GM18858 (cell line): ENCODE results near the gene CEP72.
"Not testable (repeated sequence)": the region's sequence is repeated elsewhere in the genome, so short reads cannot be mapped to it uniquely, and the experiment has no call there.

Experiments
- ATAC-seq: cut with Tn5 transposase; IDR thresholded peaks from one replicate; pipeline ENCODE4 v1.9.1; 2021; ENCODE audit not compliant: unreplicated experiment

Gene CEP72

DNA sequence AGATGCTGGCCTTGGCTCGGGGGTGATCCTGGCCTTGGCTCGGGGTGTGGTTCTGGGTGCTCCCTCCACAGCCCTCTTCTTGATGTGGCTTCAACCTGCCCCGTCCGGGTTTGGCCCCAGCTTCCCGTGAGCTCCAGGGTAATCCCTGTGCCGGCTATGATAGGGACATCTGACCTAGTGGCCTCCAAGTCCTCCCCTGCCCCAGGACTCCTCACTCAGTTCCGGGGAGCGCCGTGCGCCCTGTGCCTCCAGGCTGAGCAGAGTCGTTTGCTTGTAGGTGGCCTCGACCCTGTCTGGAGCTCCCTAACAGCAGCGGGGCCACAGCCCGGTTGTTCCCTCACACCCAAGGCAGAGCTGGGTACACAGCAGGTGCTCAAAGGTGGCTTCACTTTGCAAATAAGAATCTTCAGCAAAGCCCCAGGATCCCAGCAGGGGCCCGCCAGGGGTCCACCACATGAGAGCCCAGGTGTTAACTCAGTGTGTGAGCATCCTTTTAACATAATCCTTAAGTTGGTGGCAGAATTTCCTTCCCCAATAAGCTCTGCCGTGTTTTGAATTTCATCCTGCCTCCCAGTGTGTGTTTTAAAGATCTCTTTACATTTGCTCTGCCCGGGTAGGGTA is 32.3 kb upstream of the CEP72 start:
- no peak for ATAC-seq

- no peak for ATAC-seq
Observed at GRCh38 chr5:580436-580835, 31.7 kb upstream of the CEP72 start.

DNA sequence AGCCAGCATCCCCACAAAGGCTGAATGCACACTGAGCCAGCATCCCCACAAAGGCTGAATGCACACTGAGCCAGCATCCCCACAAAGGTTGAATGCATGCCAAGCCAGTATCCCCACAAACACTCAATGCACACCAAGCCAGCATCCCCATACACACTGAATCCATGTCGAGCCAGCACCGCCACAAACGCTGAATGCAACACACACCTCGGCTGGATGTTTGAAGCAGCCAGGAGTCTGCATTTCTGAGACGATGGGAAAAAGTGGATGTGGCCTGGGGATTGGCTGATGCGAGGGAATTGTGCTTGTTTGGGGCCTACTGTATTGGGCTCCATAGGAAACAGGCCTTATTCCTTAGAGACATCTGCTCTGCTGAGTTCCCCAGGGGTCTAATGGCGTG is 30.9 kb upstream of the CEP72 start:
- no peak for ATAC-seq

- ATAC-seq = no peak
Observed at GRCh38 chr5:581941-582340, 30.2 kb upstream of the CEP72 start.

GRCh38 chr5:582445-582844 is 29.7 kb upstream of the CEP72 start:
- ATAC-seq = not testable (repeated sequence)

DNA sequence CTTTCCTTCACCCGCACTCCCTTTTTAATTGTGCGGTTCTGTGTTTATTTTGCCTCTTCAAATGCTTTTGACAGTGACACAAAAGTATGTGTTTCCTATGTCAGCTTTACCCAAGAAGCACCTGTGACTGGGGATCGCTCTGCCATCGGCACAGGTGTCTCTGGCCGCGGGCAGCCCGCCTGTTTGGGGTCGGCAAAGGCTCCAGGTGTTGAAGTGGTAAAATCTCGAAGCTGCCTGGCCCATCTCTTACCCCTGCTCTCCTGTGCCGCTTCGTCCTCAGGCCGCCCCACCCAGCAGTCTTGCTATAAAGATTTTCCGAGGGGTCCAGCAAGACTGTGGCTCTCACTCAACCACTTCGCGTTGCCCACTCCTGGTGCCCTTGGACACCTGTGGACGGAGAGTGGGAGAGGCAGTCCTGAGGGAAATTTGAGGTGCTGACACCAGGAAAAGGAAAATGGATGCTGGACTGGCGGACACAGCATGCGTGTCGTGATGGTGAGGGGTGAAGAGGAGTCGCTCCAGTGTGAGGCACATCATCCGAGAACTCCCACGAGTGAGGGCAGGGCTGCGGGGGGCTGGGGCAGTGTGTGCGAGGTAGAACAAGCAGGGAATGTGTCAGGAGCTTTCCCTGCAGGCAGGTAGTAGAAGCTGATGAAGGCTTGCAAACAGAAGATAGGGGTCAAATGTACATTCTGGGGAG is 29.1 kb upstream of the CEP72 start:
- no peak for ATAC-seq

DNA sequence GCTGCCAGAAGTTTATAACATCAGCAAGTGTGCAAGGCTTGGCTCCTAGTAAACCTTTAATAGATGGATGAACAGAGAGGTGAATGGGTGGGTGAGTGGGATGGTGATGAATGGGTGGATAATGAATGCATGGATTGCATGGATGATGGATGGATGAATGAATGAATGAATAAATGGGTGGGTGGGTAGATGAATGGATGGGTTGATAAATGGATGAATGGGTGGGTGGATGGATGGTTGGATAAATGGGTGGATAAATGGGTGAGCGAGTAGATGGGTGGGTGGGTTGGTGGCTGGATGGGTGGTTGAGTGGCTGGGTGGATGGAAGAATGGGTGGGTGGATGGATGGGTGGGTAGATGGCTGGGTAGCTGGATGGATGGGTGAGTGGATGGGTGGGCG is 28.5 kb upstream of the CEP72 start:
- no peak for ATAC-seq

DNA sequence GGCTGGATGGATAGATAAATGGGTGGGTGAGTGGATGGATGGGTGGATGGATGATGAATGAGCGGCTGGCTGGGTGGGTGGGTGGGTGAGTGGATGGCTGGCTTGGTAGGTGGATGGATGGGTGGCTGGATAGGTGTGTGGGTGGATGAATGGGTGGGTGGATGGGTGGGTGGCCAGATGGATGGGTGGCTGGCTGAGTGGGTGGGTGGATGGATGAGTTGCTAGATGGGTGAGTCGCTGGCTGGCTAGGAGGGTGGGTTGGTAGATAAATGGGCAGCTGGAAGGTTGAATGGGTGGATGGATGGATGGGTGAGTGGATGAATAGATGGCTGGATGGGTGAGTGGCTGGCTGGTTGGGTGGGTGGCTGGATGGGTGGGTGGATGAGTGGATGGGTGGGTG is 27.9 kb upstream of the CEP72 start:
- no peak for ATAC-seq

DNA sequence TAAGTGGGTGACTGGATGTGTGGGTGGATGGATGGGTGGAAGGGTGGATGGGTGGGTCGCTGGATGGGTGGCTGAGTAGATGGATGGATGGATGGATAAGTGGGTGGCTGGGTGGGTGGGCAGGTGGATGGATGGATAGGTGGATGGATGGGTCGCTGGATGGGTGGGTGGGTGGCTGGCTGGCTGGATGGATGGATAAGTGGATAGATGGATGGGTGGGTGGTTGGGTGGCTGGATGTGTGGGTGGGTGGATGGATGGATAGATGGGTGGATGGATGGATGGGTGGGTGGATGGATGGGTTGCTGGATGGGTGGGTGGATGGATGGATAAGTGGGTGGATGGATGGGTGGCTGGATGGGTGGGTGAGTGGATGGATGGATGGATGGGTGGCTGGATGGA is 27.3 kb upstream of the CEP72 start:
- ATAC-seq = no peak

DNA sequence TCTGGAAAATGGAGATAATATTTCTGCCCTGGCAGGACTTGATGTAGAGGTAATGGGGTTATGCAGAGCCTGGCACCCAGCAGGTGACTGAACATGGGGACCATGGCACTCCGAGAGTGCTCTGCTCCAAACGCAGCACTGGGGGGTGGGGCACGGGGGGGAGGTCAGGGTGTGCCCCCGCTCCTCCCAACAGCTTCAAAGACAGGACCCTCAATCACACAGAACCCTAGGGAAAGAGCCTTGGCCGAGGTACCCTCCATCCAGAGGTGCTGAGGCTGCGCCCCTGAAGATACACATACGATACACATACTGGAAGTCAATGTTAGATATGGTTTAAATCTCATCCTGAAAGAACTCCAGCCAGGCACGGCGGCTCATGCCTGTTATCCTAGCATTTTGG is 26.6 kb upstream of the CEP72 start:
- no peak for ATAC-seq

DNA sequence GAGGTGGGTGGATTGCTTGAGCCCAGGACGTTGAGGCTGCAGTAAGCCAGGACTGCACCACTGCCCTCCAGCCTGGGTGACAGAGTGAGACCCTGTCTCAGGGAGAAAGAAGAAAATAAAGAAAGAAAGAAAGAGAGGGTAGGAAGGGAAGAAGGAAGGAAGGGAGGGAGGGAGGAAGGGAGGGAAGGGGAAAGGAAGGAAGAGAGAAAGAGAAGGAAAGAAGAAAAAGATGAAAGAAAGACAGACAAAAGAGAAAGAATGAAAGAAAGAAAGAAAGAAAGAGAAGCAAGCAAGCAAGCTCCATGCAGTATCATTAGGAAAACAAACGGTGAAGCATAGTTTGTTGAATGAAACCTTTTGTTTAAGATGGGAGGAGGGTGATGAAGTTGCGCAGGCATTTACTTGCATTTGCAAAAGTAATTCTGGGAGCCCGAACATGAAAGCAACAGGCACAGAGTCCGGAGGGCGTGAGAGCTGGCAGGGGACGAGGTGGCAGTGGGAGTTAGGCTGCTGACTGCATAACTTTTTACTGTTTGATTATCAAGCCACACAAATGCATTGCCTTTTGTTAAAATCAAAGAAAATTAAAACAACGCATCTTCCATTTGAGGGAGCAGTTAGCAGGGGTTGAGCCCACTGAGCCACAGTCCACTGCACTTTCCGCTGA is 26.0 kb upstream of the CEP72 start:
- no peak for ATAC-seq

DNA sequence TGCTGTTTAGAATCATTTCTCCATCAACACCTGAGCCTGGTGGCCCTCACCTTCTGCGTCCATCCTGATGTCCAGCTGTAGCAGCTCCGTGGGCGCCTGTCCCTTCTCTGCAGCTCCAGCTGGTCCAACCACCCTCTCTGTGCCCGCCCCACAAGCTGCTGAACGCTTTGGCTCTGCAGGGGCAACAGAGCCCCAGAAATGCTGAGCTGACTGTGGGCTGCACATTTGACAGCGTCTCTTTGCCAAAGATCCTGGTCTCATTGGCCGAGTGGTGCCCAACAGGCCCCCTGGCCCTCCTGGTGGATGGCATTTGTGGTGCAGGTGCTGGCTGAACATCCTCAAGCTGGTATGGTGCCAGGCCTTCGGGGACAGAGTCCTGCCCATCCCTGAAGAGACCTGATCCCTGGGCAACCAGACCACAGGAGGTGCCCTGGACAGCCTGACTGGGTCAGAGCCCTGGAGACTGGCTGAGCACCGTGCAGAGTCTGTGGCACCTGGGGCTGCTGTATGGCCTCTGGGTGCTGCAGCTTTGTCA is 25.3 kb upstream of the CEP72 start:
- no peak for ATAC-seq

DNA sequence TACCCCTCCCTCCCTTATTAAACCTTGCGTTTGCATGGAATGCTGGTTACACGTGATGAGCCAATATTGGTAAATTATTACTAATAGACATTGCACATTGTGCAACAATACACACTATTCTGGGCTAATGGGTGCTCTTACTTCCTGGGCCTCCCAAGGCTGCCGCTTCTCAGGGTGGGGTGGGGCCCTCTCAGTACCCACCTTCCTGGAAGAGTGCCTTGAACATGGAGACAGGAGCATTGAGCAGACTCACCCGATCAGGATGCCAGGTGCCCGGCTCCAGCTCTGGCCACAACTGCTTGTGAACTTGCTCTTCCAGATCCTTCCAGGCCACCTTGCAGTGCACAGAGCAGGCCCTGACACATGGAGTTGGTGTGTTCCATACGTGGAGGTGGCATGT is 24.7 kb upstream of the CEP72 start:
- no peak for ATAC-seq

GRCh38 chr5:588406-588995 is 23.6 kb upstream of the CEP72 start:
- no peak for ATAC-seq

- no peak for ATAC-seq
Observed at GRCh38 chr5:589173-589572, 23.0 kb upstream of the CEP72 start.

DNA sequence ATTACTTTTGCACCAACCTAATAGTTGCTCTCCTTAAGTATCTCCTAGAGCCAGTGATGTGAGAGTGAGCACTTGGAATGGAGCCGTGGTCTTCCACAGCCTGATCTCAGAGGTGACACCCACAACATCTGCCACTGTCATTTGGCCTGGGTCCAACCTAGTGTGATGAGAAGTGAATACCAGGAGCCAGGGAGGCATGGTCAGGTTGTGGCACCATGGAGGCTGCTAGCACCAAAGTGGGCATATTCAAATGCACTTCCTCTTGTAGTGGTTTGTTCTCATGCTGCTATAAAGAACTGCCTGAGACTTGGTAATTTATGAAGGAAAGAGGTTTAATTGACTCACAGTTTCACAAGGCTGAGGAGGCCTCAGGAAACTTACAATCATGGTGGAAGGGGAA is 22.6 kb upstream of the CEP72 start:
- ATAC-seq = no peak

- no peak for ATAC-seq
Observed at GRCh38 chr5:590346-590745, 21.8 kb upstream of the CEP72 start.

- ATAC-seq = no peak
Observed at GRCh38 chr5:591746-592145, 20.4 kb upstream of the CEP72 start.

- ATAC-seq = no peak
Observed at GRCh38 chr5:592158-592557, 20.0 kb upstream of the CEP72 start.

DNA sequence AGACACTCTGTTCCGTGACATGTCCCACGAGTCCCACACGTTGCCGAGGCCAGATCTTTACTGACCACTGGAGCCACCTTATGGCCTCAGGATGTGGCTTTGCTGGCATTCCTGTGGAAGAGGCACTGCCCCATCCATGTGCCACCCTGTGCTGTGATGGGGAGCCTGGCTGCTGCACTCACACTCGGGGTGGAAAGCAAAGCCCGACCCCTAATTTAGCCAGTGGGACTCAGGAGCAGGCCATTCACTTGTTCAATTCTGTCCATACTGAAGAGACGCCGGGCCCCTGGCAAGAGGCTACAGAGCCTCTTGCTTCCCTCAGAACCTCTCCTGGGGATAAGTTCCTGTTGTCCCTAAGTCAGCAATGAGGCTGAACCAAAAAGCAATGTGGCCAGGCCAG is 18.6 kb upstream of the CEP72 start:
- no peak for ATAC-seq

GRCh38 chr5:594226-594860 is 17.8 kb upstream of the CEP72 start:
- no peak for ATAC-seq
